SJSA1 (cell line): ENCODE data around the gene ZNF274. TPM values are rescaled to one million over a fixed set of nuclear protein-coding genes. Genes with fewer than 3 reads are reported as not detected.
"Not testable (repeated sequence)": the region's sequence is repeated elsewhere in the genome, so short reads cannot be mapped to it uniquely, and the experiment has no call there.

Experiments
- DNase-seq, 2 experiments: peaks; one replicate each; pipeline ENCODE4 v3.0.0-alpha.2; 2015 to 2020; ENCODE audit warnings: low spot score in 2 of 2, low read depth in 1 of 2
- H3K27ac ChIP-seq: fragments of 250-450 bp; sonication (Bioruptor Pico); 2 replicates; pipeline ENCODE4 v1.5.1; 2020; ENCODE audit warnings: mild to moderate bottlenecking, moderate library complexity
- H3K27me3 ChIP-seq: fragments of 250-450 bp; sonication (Bioruptor Pico); replicated peaks from 2 replicates; pipeline ENCODE4 v1.5.1; 2020; ENCODE audit warnings: mild to moderate bottlenecking, moderate library complexity
- H3K36me3 ChIP-seq: fragments of 250-450 bp; sonication (Bioruptor Pico); 2 replicates; pipeline ENCODE4 v1.5.1; 2020; ENCODE audit warnings: mild to moderate bottlenecking
- H3K4me1 ChIP-seq: fragments of 250-450 bp; sonication (Bioruptor Pico); replicated peaks from 2 replicates; pipeline ENCODE4 v1.6.1; 2021; ENCODE audit warnings: mild to moderate bottlenecking
- H3K4me3 ChIP-seq: fragments of 250-450 bp; sonication (Bioruptor Pico); 2 replicates; pipeline ENCODE4 v1.5.1; 2020; ENCODE audit warnings: mild to moderate bottlenecking
- H3K9me3 ChIP-seq: fragments of 250-450 bp; sonication (Bioruptor Pico); replicated peaks from 2 replicates; pipeline ENCODE4 v1.5.1; 2020; ENCODE audit warnings: mild to moderate bottlenecking
- total RNA-seq: library from RNA; depleted of rRNA; stranded (reverse); fragments of >200 nt; shearing (Covaris generic); gene quantifications from 2 replicates; pipeline ENCODE4 v1.2.3, GENCODE V29; 2014; rRNA removed

Gene ZNF274
- total RNA-seq: 5.2 and 12.4 TPM in 2 replicates

DNA sequence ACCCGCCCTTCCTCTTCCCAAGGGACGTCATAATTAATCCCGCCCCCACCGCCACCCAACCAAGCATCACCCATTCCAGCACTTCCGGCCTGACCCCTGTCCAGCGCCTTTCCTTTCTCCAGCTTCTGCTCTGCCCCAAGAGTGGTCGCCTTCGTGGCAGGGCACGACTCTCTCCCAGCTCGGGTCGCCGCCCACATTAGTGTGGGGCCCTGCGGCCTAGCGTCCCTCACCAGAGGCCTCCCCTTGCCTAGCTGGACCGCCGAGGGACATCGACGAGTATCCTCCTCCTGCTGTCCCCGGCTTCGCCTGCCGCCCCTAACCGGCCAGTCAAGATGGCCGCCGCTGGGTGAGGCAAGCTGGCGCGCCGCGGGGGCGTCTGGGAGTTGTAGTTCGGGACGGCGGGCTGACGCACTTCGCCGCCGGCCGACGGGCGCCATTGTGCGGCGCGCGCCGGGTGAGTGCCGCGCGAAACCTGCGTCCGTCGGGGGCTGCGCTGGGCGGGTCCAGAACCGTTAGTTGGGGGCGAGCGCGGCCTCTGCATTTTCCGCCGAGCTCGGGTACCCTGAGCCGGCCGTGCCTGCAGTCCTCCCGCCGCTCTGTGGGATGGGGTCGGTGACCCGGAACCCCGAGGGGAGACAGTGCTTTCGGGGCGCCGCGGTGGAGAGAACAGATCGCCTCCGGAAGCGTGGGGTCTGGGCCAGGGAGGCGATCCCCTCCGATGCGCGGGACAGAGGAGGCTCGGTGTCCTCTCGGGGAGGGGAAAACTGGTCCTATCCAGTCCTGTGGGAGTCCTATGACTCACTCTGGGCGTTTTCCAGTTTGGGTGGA lies at the start of gene ZNF274:
ZNF274 (plus strand) TSS at position 73 of the 828 bp plus-strand sequence. CDS start 905 bp downstream, outside the sequence.
- H3K27me3 ChIP-seq: no peaks in the 10 kb centered on the region
- peak within 1 kb of the TSS; percentile 91 for H3K27ac ChIP-seq
- H3K4me3 ChIP-seq: peak within 1 kb of the TSS; percentile 64
- no peaks in the 10 kb centered on the region for H3K4me1 ChIP-seq
- peaks cover 28% of the 10 kb centered on the region for H3K36me3 ChIP-seq
- DNase-seq: peak; percentile 76 to 79
- peaks cover 38% of the 10 kb centered on the region for H3K9me3 ChIP-seq

DNA sequence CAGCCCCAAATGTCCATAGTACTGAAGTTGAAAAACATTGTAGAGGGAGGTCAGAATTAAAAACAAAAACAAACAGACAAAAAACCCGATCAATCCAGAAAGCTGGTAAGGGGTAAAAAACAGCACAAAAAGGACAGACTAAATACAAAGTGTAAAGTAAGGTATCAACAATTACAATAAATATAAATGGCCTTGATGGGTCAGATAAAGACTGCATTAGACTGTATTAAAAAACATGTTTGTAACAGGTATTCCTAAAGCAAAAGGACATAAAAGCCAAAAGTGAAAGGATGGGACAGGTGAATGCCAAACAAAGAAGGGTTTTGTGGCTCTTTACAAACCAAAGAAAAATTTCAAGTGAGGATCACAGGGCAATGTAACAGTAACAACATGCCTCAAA lies 48.6 kb upstream of the ZNF274 start:
- Histone ChIP-seq H3K4me1 (no peaks in the 10 kb centered on the region), H3K4me3 (no peak overlapping the region), H3K9me3 (peaks cover 31% of the 10 kb centered on the region), H3K27me3 (no peaks in the 10 kb centered on the region), H3K27ac (no peak overlapping the region), H3K36me3 (peaks cover 57% of the 10 kb centered on the region)
- no peak for DNase-seq

DNA sequence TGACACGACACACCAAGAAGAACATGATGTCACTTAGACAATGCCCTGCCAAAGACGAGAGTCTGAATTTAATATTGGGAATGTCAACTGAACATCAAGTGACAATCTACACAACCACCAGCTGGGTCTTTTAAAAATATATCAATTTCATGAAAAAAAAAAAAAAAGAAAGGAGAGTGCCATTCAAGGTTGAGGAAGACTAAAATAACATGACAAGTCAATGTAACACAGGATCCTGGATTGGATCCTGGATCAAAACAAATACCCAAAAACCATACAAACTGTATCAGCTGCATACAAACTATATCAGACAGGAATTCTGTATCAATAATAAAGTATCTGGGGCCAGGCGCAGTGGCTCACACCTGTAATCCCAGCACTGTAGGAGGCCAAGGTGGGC lies 37.0 kb upstream of the ZNF274 start:
- Histone ChIP-seq H3K9me3 (peaks cover 35% of the 10 kb centered on the region), H3K4me1 (no peaks in the 10 kb centered on the region), H3K27me3 (no peaks in the 10 kb centered on the region), H3K36me3 (peaks cover 23% of the 10 kb centered on the region), H3K27ac (no peak overlapping the region), H3K4me3 (no peak overlapping the region)
- DNase-seq: no peak

DNA sequence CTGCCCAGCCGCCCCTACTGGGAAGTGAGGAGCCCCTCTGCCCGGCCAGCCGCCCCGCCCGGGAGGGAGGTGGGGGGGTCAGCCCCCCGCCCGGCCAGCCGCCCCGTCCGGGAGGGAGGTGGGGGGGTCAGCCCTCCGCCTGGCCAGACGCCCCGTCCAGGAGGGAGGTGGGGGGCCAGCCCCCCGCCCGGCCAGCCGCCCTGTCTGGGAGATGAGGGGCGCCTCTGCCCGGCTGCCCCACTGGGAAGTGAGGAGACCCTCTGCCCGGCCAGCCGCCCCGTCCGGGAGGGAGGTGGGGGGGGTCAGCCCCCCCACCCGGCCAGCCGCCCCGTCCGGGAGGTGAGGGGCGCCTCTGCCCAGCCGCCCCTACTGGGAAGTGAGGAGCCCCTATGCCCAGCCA lies 35.4 kb upstream of the ZNF274 start:
- DNase-seq, H3K27ac ChIP-seq, H3K27me3 ChIP-seq, H3K4me1 ChIP-seq, H3K4me3 ChIP-seq: not testable (repeated sequence)
- H3K9me3 ChIP-seq: peaks cover 39% of the 10 kb centered on the region
- peaks cover 12% of the 10 kb centered on the region for H3K36me3 ChIP-seq

DNA sequence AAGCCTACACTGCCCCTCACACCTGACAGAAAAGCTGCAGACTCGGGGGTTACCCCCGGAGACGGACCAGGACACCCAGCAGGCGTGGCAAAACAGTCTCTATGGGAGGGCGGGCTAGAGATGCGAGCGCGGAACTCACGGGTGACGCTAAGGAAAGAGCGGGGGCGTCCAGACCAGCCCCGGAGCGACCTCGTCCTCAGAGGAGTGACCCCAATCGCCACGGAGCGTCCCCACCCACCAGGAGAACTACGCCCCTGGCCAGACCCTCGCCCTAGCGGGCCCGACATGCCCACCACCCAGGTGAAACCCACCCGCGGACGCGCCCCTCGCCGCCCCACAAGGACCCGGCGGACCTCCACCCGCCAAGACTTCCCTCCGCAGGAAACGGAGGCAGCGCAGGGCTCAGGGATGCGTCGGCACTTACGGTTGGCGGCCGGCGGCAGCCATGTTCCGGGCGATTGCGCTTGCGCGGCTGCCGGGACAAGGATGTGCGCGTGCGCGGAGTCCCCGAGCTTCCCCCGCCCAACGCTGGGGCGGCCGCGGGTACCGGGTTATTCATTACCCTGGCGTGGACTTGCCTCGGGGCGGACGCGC lies 32.4 kb upstream of the ZNF274 start, which contains the start of gene ZNF329:
ZNF329 (minus strand) TSS at position 462 of the 594 bp plus-strand sequence. CDS start 21,286 bp downstream, outside the sequence.
- H3K4me3 ChIP-seq: peak within 1 kb of the TSS; percentile 82
- peaks cover 7% of the 10 kb centered on the region for H3K36me3 ChIP-seq
- no peaks in the 10 kb centered on the region for H3K27me3 ChIP-seq
- H3K4me1 ChIP-seq: peaks cover 5% of the 10 kb centered on the region; the same call in 1 of the 2 replicates
- peak; percentile 64 to 82 for DNase-seq
- H3K9me3 ChIP-seq: peaks cover 43% of the 10 kb centered on the region
- H3K27ac ChIP-seq: peak within 1 kb of the TSS; percentile 60

DNA sequence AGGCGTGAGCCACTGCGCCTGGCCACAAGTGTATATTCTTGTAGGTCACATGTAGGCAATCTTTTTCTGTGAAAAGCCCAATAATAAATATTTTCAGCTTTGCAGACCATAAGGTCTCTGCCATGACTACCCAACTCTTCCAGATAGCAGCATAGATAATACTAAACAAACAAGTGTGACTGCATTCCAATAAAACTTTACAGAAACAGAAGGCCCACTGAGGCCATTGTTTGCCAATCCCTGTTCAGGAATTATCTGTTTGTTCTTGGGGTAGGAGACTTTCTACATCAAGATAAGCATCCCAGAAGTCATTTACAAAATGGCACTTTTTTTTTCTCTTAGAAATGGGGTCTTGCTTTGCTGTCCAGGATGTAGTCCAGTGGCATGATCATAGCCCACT lies 29.5 kb upstream of the ZNF274 start:
- DNase-seq: no peak
- no peak overlapping the region for H3K27ac ChIP-seq
- H3K9me3 ChIP-seq: peaks cover 38% of the 10 kb centered on the region
- peaks cover 5% of the 10 kb centered on the region; the same call in 1 of the 2 replicates for H3K4me1 ChIP-seq
- peaks cover 7% of the 10 kb centered on the region for H3K36me3 ChIP-seq
- H3K4me3 ChIP-seq: no peak overlapping the region
- no peaks in the 10 kb centered on the region for H3K27me3 ChIP-seq

DNA sequence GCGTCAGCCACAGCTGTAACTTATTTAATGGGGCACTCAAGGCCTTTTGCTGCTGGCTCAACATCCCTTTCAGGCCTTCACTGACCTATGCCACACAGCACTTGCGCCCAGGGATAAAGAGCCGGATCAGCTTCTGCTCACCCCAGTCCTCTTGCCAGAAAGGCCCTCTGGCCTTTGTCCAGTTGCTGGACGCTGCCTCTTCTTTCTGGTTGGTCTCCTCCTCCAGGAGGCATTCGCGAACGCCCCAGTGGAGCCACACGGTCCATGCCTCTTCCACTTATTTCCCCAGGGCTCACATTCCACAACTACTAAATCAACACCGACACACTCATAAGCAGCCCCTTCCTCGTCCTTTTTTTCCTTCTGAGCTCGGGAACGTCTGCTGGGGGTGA lies 28.6 kb upstream of the ZNF274 start:
- H3K9me3 ChIP-seq: peaks cover 29% of the 10 kb centered on the region
- peaks cover 3% of the 10 kb centered on the region for H3K36me3 ChIP-seq
- H3K27ac ChIP-seq: 0 out of 2 replicates have a peak overlapping the region, but pooled peaks have one; percentile 18
- H3K4me3 ChIP-seq: peak overlapping the region; percentile 66
- H3K27me3 ChIP-seq: no peaks in the 10 kb centered on the region
- DNase-seq: no peak
- peaks cover 5% of the 10 kb centered on the region; the same call in 1 of the 2 replicates for H3K4me1 ChIP-seq

DNA sequence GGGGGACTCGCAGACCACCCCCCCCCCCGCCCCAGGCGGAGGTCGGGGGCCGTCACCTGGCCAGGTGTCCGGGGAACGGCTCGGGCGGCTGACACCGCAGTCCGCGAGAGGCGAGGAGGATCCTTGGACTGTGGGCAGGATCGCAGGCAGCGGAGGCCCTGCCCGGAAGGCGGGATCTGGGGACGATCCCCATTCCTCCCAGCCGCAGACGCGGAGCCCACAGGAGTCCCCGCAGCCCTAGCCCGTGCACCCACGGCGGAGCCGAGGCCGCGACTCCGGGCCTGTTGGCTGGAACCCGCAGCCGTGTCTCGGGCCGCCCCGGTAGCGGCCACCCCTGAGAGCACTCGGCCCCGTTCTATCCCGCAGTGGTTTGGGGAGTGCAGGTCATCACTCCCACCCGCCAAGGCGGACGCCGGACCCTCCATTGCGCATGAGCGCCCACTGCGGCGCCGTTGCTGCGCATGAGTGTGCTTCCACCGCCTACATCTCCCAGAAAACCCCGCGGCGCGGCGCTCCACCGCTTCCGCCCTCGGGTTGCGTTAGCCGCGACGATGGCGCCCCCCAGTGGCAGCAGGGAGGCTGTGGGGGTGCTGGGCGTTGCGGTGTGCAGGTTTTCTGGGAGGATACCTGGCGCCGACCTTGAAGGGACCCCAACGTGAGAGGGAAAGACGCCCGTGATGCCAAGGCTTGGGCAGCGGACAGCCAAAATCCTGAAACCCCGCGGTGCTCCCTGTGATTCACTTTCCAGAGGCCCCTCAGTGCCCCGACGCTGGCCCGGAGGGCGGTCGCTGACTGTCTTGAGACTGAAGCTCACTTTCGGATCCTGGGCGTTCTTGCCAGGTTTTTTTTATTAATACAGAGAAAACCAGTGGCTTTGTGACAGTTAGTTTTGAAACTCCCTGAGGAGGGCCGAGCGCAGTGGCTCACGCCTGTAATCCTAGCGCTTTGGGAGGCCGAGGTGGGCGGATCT lies 27.9 kb upstream of the ZNF274 start:
- peak; percentile 87 to 88 for DNase-seq
- Histone ChIP-seq H3K4me3 (peak overlapping the region; percentile 66), H3K9me3 (peaks cover 24% of the 10 kb centered on the region), H3K27me3 (no peaks in the 10 kb centered on the region), H3K36me3 (peaks cover 3% of the 10 kb centered on the region), H3K27ac (0 out of 2 replicates have a peak overlapping the region, but pooled peaks have one; percentile 18), H3K4me1 (peaks cover 5% of the 10 kb centered on the region; the same call in 1 of the 2 replicates)

DNA sequence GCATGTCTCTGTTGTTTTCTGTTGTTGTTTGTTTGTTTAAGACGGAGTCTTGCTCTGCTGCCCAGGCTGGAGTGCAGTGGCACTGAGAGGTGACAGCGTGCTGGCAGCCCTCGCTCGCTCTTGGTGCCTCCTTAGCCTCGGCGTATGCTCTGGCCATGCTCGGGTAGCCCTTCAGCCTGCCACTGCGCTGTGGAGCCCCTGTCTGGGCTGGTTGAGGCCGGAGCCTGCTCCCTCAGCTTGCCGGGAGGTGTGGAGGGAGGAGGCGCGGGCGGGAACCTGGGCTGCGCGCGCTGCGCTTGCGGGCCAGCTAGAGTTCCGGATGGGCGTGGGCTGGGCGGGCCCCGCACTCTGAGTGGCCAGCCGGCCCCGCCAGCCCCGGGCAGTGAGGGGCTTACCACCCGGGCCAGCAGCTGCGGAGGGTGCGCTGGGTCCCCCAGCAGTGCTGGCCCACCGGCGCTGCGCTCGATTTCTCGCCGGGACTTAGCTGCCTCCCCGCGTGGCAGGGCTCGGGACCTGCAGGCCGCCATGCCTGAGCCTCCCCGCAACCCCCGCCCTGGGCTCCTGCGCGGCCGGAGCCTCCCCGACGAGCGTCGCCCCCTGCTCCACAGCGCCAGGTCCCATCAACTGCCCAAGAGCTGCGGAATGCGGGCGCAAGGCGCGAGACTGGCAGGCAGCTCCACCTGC lies 25.7 kb upstream of the ZNF274 start:
- Histone ChIP-seq H3K36me3 (no peaks in the 10 kb centered on the region), H3K27ac (no peak overlapping the region), H3K27me3 (no peaks in the 10 kb centered on the region), H3K4me3 (no peak overlapping the region), H3K9me3 (peaks cover 9% of the 10 kb centered on the region), H3K4me1 (peaks cover 5% of the 10 kb centered on the region; the same call in 1 of the 2 replicates)
- DNase-seq: no peak

DNA sequence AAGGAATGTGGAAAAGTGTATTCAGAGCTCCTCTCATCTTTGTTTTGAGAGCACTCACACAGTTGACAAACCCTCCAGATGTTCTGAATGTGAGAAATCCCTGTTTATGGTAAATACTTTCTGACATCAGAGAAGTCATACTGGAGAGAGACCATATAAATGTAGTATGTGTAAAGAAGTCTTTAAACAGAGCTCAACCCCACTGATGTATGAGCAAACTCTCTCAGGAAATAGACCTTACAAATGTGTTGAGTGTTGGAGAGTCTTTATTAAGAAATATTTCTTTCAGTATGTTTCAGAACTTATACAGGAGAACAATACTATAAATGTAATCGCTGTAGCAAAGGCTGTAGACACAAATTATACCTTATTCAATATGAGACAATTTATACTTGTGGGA lies 16.6 kb upstream of the ZNF274 start:
- no peak for DNase-seq
- Histone ChIP-seq H3K4me3 (no peak overlapping the region), H3K36me3 (no peaks in the 10 kb centered on the region), H3K4me1 (no peaks in the 10 kb centered on the region), H3K27me3 (no peaks in the 10 kb centered on the region), H3K9me3 (peaks cover 35% of the 10 kb centered on the region), H3K27ac (no peak overlapping the region)

DNA sequence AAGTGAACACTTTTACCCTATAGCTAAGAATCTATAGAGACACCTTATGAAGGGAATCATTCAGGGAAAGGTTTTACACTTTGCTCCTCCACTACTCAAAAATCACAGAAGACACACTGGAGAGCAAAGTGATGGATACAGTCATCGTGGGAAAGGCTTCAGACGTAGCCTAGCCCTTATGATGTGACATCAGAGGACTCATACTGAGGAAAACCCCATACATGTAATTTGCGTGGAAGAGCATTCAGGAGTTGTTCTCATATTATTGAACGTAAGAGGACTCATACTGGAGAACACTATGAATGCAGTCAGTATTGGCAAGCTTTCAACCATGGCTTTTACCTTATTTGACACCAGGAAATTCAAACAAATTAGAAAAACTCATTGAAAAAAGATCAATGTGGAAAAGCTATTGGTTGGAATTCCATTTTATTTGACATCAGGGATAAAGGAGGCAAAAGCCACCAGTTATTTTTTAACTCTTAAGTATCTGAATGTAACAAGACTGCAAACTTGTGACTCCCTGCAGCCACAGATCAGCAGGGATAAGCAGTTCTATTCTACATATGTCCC lies 16.1 kb upstream of the ZNF274 start:
- no peaks in the 10 kb centered on the region for H3K27me3 ChIP-seq
- H3K9me3 ChIP-seq: peaks cover 35% of the 10 kb centered on the region
- H3K4me1 ChIP-seq: no peaks in the 10 kb centered on the region
- no peak overlapping the region for H3K4me3 ChIP-seq
- H3K27ac ChIP-seq: no peak overlapping the region
- no peaks in the 10 kb centered on the region for H3K36me3 ChIP-seq
- DNase-seq: no peak

DNA sequence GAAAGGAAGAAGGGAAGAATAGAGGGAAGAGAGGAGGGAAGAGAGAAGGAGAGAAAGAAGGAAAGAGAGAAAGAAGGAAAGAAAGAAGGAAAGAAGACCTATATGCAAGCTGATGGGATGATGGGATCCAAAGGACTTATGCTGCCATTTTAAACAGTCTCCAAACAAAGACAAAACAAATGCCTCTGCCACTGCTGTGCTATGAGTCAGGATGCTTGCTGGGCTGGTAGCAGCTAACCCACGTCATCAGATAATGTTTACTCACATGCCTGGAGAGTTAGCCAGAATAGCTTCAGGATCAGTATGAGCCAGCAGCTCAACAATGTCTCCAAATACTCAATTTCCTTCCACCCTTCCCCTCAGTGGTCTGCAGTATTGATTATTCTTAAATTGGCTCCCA lies 12.0 kb upstream of the ZNF274 start:
- H3K4me3 ChIP-seq: no peak overlapping the region
- H3K27ac ChIP-seq: no peak overlapping the region
- DNase-seq: no peak
- no peaks in the 10 kb centered on the region for H3K36me3 ChIP-seq
- H3K27me3 ChIP-seq: no peaks in the 10 kb centered on the region
- H3K9me3 ChIP-seq: peaks cover 29% of the 10 kb centered on the region
- H3K4me1 ChIP-seq: no peaks in the 10 kb centered on the region
